ENCODE results near the gene CSNK1G2. TPM values are rescaled to one million over a fixed set of nuclear protein-coding genes. Genes with fewer than 3 reads are reported as not detected.

The CSNK1G2 gene
- total RNA-seq, 1 donor from 2014 or later = 95.2 TPM

- peak overlapping the region; percentile 53 for H3K27ac Mint-ChIP-seq
- H3K27me3 Mint-ChIP-seq (ENCODE audit: insufficient read depth) = no peaks in the 10 kb centered on the region
- intact Hi-C loops (cut with micrococcal nuclease) = no loop called here
- no peak overlapping the region for H3K4me3 Mint-ChIP-seq
- peaks cover 11% of the 10 kb centered on the region for H3K4me1 Mint-ChIP-seq (ENCODE audit: low read depth)
- H3K36me3 Mint-ChIP-seq (ENCODE audit: low read depth) = peaks cover 3% of the 10 kb centered on the region
- DNase-seq (ENCODE audit: low spot score) = no peak
- no peaks in the 10 kb centered on the region for H3K9me3 Mint-ChIP-seq
Measured at GRCh38 chr19:1910177-1910576, 30.8 kb upstream of the CSNK1G2 start.

- no peak for DNase-seq (ENCODE audit: low spot score)
- peaks cover 3% of the 10 kb centered on the region for H3K36me3 Mint-ChIP-seq (ENCODE audit: low read depth)
Measured at GRCh38 chr19:1911098-1911497, 29.9 kb upstream of the CSNK1G2 start.

DNA sequence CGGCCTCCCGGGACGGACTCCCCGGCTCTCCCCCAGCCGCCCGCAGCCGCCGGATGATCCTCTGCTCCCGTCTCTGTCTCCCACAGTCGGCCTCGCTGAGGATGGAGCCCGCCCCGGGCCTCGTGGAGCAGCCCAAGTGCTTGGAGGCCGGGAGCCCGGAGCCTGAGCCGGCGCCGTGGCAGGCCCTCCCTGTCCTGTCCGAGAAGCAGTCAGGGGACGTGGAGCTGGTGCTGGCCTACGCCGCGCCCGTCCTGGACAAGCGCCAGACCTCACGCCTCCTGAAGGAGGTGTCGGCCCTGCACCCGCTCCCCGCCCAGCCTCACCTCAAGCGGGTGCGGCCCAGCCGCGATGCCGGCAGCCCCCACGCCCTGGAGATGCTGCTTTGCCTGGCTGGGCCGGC lies 29.0 kb upstream of the CSNK1G2 start:
- Mint-ChIP-seq H3K27me3 (ENCODE audit: insufficient read depth) (no peaks in the 10 kb centered on the region), H3K9me3 (no peaks in the 10 kb centered on the region), H3K4me3 (no peak overlapping the region), H3K27ac (no peak overlapping the region), H3K4me1 (ENCODE audit: low read depth) (peaks cover 5% of the 10 kb centered on the region), H3K36me3 (ENCODE audit: low read depth) (peaks cover 3% of the 10 kb centered on the region)
- intact Hi-C loops (cut with micrococcal nuclease) = no loop called here
- no peak for DNase-seq (ENCODE audit: low spot score)

More at GRCh38 chr19:1911098-1911497, 29.9 kb upstream of the CSNK1G2 start:
- Mint-ChIP-seq H3K4me1 (ENCODE audit: low read depth) (peaks cover 6% of the 10 kb centered on the region), H3K9me3 (no peaks in the 10 kb centered on the region), H3K27me3 (ENCODE audit: insufficient read depth) (no peaks in the 10 kb centered on the region), H3K27ac (no peak overlapping the region), H3K4me3 (no peak overlapping the region)
- intact Hi-C loops (cut with micrococcal nuclease) = no loop called here

DNA sequence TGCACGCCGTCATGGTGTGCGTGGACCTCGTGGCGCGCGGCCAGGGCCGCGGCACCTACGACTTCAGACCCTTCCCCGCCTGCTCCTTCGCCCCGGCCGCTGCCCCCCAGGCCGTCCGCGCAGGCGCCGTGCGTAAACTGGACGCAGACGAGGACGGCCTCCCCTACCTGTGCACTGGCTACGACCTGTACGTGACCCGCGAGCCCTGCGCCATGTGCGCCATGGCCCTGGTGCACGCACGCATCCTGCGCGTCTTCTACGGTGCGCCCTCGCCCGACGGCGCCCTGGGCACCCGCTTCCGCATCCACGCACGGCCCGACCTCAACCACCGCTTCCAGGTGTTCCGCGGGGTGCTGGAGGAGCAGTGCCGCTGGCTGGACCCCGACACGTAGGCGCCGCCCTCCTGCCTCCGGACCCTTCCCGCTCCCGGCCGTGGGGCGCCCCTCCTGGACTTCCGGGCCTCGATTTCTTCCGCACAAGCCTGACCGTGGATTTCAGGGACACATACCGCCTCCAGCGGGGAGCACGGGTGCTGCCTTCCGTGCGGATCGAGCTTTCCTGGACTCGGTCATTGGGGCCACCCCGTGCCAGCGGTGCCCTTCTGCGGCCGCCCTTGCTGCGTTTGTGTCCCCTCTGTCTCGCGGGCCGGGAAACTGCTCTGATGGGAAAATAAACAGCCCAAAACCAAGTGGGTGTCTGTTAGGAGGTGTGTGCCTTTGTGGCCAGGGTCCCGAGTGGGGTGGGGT lies 28.0 kb upstream of the CSNK1G2 start:
- DNase-seq (ENCODE audit: low spot score) = no peak
- intact Hi-C loops (cut with micrococcal nuclease) = no loop called here
- H3K4me1 Mint-ChIP-seq (ENCODE audit: low read depth) = peaks cover 5% of the 10 kb centered on the region
- no peaks in the 10 kb centered on the region for H3K27me3 Mint-ChIP-seq (ENCODE audit: insufficient read depth)
- peaks cover 3% of the 10 kb centered on the region for H3K36me3 Mint-ChIP-seq (ENCODE audit: low read depth)
- no peak overlapping the region for H3K4me3 Mint-ChIP-seq
- H3K27ac Mint-ChIP-seq = no peak overlapping the region
- no peaks in the 10 kb centered on the region for H3K9me3 Mint-ChIP-seq

- Mint-ChIP-seq H3K36me3 (ENCODE audit: low read depth) (peaks cover 1% of the 10 kb centered on the region), H3K4me3 (no peak overlapping the region), H3K4me1 (ENCODE audit: low read depth) (peaks cover 5% of the 10 kb centered on the region), H3K9me3 (no peaks in the 10 kb centered on the region), H3K27ac (no peak overlapping the region), H3K27me3 (ENCODE audit: insufficient read depth) (no peaks in the 10 kb centered on the region)
- intact Hi-C loops (cut with micrococcal nuclease) = no loop called here
- DNase-seq (ENCODE audit: low spot score) = no peak
Measured at GRCh38 chr19:1913781-1914577, 27.0 kb upstream of the CSNK1G2 start.

DNA sequence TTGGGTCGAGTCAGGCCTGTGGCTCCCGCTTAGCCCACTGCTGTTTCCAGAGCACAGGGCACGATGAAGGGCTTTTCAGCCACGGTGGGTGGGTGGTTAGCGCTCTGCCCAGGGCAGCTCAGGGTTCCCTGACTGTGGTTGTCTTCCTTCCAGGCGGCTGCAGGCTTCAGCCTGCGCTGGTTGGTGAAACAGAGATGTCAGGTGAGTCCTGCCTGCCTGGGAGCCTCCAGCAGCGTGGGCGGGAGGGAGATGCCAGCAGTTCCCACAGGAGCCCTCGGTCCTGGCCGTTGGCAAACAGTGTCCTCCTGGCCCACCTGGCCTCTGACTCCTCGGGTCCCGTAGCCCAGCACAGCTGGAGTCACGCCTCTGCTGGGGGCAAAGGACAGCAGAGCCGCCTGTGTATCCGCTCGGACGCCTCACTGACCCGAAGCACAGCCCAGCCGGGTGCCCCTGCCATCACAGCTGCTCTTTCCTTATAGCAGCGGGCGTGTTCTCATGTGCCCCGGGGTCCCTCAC lies 26.1 kb upstream of the CSNK1G2 start:
- Mint-ChIP-seq H3K27ac (no peak overlapping the region), H3K9me3 (no peaks in the 10 kb centered on the region), H3K27me3 (ENCODE audit: insufficient read depth) (no peaks in the 10 kb centered on the region), H3K4me3 (no peak overlapping the region), H3K4me1 (ENCODE audit: low read depth) (peaks cover 5% of the 10 kb centered on the region), H3K36me3 (ENCODE audit: low read depth) (peaks cover 1% of the 10 kb centered on the region)
- DNase-seq (ENCODE audit: low spot score) = no peak
- intact Hi-C loops (cut with micrococcal nuclease) = no loop called here

GRCh38 chr19:1917146-1917545 lies 23.8 kb upstream of the CSNK1G2 start:
- intact Hi-C loops (cut with micrococcal nuclease) = no loop called here
- Mint-ChIP-seq H3K27ac (no peak overlapping the region), H3K36me3 (ENCODE audit: low read depth) (peaks cover 6% of the 10 kb centered on the region)

GRCh38 chr19:1917926-1918325 lies 23.0 kb upstream of the CSNK1G2 start:
- H3K9me3 Mint-ChIP-seq = no peaks in the 10 kb centered on the region
- intact Hi-C loops (cut with micrococcal nuclease) = no loop called here
- H3K4me1 Mint-ChIP-seq (ENCODE audit: low read depth) = peaks cover under 1% of the 10 kb centered on the region
- no peak overlapping the region for H3K27ac Mint-ChIP-seq
- no peak overlapping the region for H3K4me3 Mint-ChIP-seq
- no peak for DNase-seq (ENCODE audit: low spot score)
- H3K36me3 Mint-ChIP-seq (ENCODE audit: low read depth) = peaks cover 6% of the 10 kb centered on the region
- no peaks in the 10 kb centered on the region for H3K27me3 Mint-ChIP-seq (ENCODE audit: insufficient read depth)

More at GRCh38 chr19:1917146-1917545, 23.8 kb upstream of the CSNK1G2 start:
- H3K4me1 Mint-ChIP-seq (ENCODE audit: low read depth) = no peaks in the 10 kb centered on the region
- H3K27me3 Mint-ChIP-seq (ENCODE audit: insufficient read depth) = no peaks in the 10 kb centered on the region
- H3K4me3 Mint-ChIP-seq = no peak overlapping the region
- no peak for DNase-seq (ENCODE audit: low spot score)
- H3K9me3 Mint-ChIP-seq = no peaks in the 10 kb centered on the region

GRCh38 chr19:1918975-1919374 lies 22.0 kb upstream of the CSNK1G2 start:
- intact Hi-C loops (cut with micrococcal nuclease) = no loop called here
- H3K36me3 Mint-ChIP-seq (ENCODE audit: low read depth) = peaks cover 6% of the 10 kb centered on the region
- DNase-seq (ENCODE audit: low spot score) = no peak
- H3K4me1 Mint-ChIP-seq (ENCODE audit: low read depth) = peaks cover 5% of the 10 kb centered on the region
- no peaks in the 10 kb centered on the region for H3K9me3 Mint-ChIP-seq
- H3K27ac Mint-ChIP-seq = no peak overlapping the region
- H3K4me3 Mint-ChIP-seq = no peak overlapping the region
- no peaks in the 10 kb centered on the region for H3K27me3 Mint-ChIP-seq (ENCODE audit: insufficient read depth)

- intact Hi-C loops (cut with micrococcal nuclease) = no loop called here
- H3K4me3 Mint-ChIP-seq = no peak overlapping the region
- no peaks in the 10 kb centered on the region for H3K27me3 Mint-ChIP-seq (ENCODE audit: insufficient read depth)
- no peak for DNase-seq (ENCODE audit: low spot score)
- H3K36me3 Mint-ChIP-seq (ENCODE audit: low read depth) = peaks cover 6% of the 10 kb centered on the region
- H3K9me3 Mint-ChIP-seq = no peaks in the 10 kb centered on the region
- H3K27ac Mint-ChIP-seq = no peak overlapping the region
- H3K4me1 Mint-ChIP-seq (ENCODE audit: low read depth) = peaks cover 5% of the 10 kb centered on the region
Measured at GRCh38 chr19:1920644-1921043, 20.3 kb upstream of the CSNK1G2 start.

DNA sequence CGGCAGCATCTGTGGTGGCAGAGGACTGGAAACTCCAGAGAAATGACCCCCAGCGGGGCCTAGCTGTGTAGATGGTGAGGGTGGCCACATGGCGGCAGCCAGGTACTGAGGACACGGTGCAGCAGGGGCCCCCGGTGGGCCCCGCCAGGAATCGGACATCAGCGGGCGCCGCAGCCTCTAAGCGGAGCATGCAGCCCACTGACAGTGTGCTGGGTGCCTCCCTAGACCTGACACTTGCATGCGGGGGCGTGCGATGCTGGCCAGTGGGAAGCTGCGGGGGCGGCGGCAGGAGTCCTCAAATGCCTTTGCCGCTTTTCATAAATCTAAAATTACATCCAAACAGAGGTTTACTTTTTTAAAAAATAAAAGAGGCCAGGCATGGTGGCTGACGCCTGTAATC lies 19.6 kb upstream of the CSNK1G2 start:
- peaks cover 5% of the 10 kb centered on the region for H3K4me1 Mint-ChIP-seq (ENCODE audit: low read depth)
- H3K36me3 Mint-ChIP-seq (ENCODE audit: low read depth) = peaks cover 6% of the 10 kb centered on the region
- no peak overlapping the region for H3K27ac Mint-ChIP-seq
- intact Hi-C loops (cut with micrococcal nuclease) = no loop called here
- no peak overlapping the region for H3K4me3 Mint-ChIP-seq
- H3K9me3 Mint-ChIP-seq = no peaks in the 10 kb centered on the region
- no peak for DNase-seq (ENCODE audit: low spot score)
- no peaks in the 10 kb centered on the region for H3K27me3 Mint-ChIP-seq (ENCODE audit: insufficient read depth)

GRCh38 chr19:1921825-1922224 lies 19.1 kb upstream of the CSNK1G2 start:
- no peaks in the 10 kb centered on the region for H3K27me3 Mint-ChIP-seq (ENCODE audit: insufficient read depth)
- H3K27ac Mint-ChIP-seq = no peak overlapping the region
- no peak for DNase-seq (ENCODE audit: low spot score)
- H3K4me1 Mint-ChIP-seq (ENCODE audit: low read depth) = peaks cover 5% of the 10 kb centered on the region
- intact Hi-C loops (cut with micrococcal nuclease) = no loop called here
- H3K4me3 Mint-ChIP-seq = no peak overlapping the region
- H3K9me3 Mint-ChIP-seq = no peaks in the 10 kb centered on the region
- peaks cover 6% of the 10 kb centered on the region for H3K36me3 Mint-ChIP-seq (ENCODE audit: low read depth)

- H3K9me3 Mint-ChIP-seq = no peaks in the 10 kb centered on the region
- intact Hi-C loops (cut with micrococcal nuclease) = no loop called here
- peaks cover 10% of the 10 kb centered on the region for H3K4me1 Mint-ChIP-seq (ENCODE audit: low read depth)
- H3K36me3 Mint-ChIP-seq (ENCODE audit: low read depth) = peaks cover 8% of the 10 kb centered on the region
- peak overlapping the region; percentile 77 for H3K27ac Mint-ChIP-seq
- no peak for DNase-seq (ENCODE audit: low spot score)
- H3K4me3 Mint-ChIP-seq = no peak overlapping the region
- no peaks in the 10 kb centered on the region for H3K27me3 Mint-ChIP-seq (ENCODE audit: insufficient read depth)
Measured at GRCh38 chr19:1922803-1923202, 18.2 kb upstream of the CSNK1G2 start.

Data from activated T-helper 1 cell treated with anti-CD3 and anti-CD28 coated beads, Interleukin-12 subunit alpha, Interleukin-12 subunit beta, Interleukin-2, Interleukin-4 antibody, amounts not matched to agents 30 ng/mL and 10 ng/mL and 1 ng/mL, durations not matched to agents 14 hours and 24 hours and 36 hours (primary cell).